ENCODE results near the gene C10orf90.

Gene C10orf90

GRCh38 chr10:126689461-126689994, 19.0 kb upstream of the C10orf90 start:
- H2AFZ ChIP-seq (ENCODE audit: low read length): no peak overlapping the region
- TF ChIP-seq CTCF (IDR thresholded peaks at IDR 0.05; ENCODE audit: low read length) (no peak), EZH2 (IDR thresholded peaks at IDR 0.05; ENCODE audit: borderline replicate concordance, low read length) (no peak)
- no peaks in the 10 kb centered on the region for H3K79me2 ChIP-seq (ENCODE audit: insufficient read depth, low read length)
- no peaks in the 10 kb centered on the region for H3K9me2 ChIP-seq (ENCODE audit: low read depth, low read length)
- H3K36me3 ChIP-seq (ENCODE audit: insufficient read depth, low read length): no peaks in the 10 kb centered on the region
- no peak overlapping the region for H3K27ac ChIP-seq (ENCODE audit: low read depth, low read length, poor library complexity, severe bottlenecking)
- H3K9ac ChIP-seq (ENCODE audit: low read length): no peak overlapping the region
- H4K20me1 ChIP-seq (ENCODE audit: insufficient read depth, low read length): no peaks in the 10 kb centered on the region
- H3K4me3 ChIP-seq (ENCODE audit: low read depth, low read length, poor library complexity, severe bottlenecking): no peak overlapping the region
- no peaks in the 10 kb centered on the region for H3F3A ChIP-seq (ENCODE audit: insufficient read depth, low read length)
- no peaks in the 10 kb centered on the region for H3K9me3 ChIP-seq (ENCODE audit: low read length)
- H3K4me2 ChIP-seq (ENCODE audit: low read length): no peak overlapping the region
- no peaks in the 10 kb centered on the region for H3K4me1 ChIP-seq (ENCODE audit: insufficient read depth, low read length, severe bottlenecking)
- H3K27me3 ChIP-seq (ENCODE audit: insufficient read depth, low read length): no peaks in the 10 kb centered on the region

GRCh38 chr10:126687121-126687606, 16.7 kb upstream of the C10orf90 start:
- Histone ChIP-seq H3K79me2 (ENCODE audit: insufficient read depth, low read length) (no peaks in the 10 kb centered on the region), H3K9me2 (ENCODE audit: low read depth, low read length) (no peaks in the 10 kb centered on the region), H3K4me2 (ENCODE audit: low read length) (no peak overlapping the region), H3K27ac (ENCODE audit: low read depth, low read length, poor library complexity, severe bottlenecking) (no peak overlapping the region), H3K9me3 (ENCODE audit: low read length) (no peaks in the 10 kb centered on the region), H2AFZ (ENCODE audit: low read length) (no peak overlapping the region), H3F3A (ENCODE audit: insufficient read depth, low read length) (no peaks in the 10 kb centered on the region), H3K4me1 (ENCODE audit: insufficient read depth, low read length, severe bottlenecking) (no peaks in the 10 kb centered on the region), H3K27me3 (ENCODE audit: insufficient read depth, low read length) (no peaks in the 10 kb centered on the region), H3K9ac (ENCODE audit: low read length) (no peak overlapping the region), H3K4me3 (ENCODE audit: low read depth, low read length, poor library complexity, severe bottlenecking) (no peak overlapping the region), H3K36me3 (ENCODE audit: insufficient read depth, low read length) (no peaks in the 10 kb centered on the region), H4K20me1 (ENCODE audit: insufficient read depth, low read length) (no peaks in the 10 kb centered on the region)
- TF ChIP-seq CTCF (IDR thresholded peaks at IDR 0.05; ENCODE audit: low read length) (no peak), EZH2 (IDR thresholded peaks at IDR 0.05; ENCODE audit: borderline replicate concordance, low read length) (no peak)

GRCh38 chr10:126686719-126687118, 16.2 kb upstream of the C10orf90 start:
- H3F3A ChIP-seq (ENCODE audit: insufficient read depth, low read length): no peaks in the 10 kb centered on the region
- TF ChIP-seq CTCF (IDR thresholded peaks at IDR 0.05; ENCODE audit: low read length) (no peak), EZH2 (IDR thresholded peaks at IDR 0.05; ENCODE audit: borderline replicate concordance, low read length) (no peak)
- no peaks in the 10 kb centered on the region for H3K9me3 ChIP-seq (ENCODE audit: low read length)
- H3K4me1 ChIP-seq (ENCODE audit: insufficient read depth, low read length, severe bottlenecking): no peaks in the 10 kb centered on the region
- H3K4me2 ChIP-seq (ENCODE audit: low read length): no peak overlapping the region
- H3K79me2 ChIP-seq (ENCODE audit: insufficient read depth, low read length): no peaks in the 10 kb centered on the region
- H2AFZ ChIP-seq (ENCODE audit: low read length): no peak overlapping the region
- no peak overlapping the region for H3K9ac ChIP-seq (ENCODE audit: low read length)
- H3K9me2 ChIP-seq (ENCODE audit: low read depth, low read length): no peaks in the 10 kb centered on the region
- no peaks in the 10 kb centered on the region for H4K20me1 ChIP-seq (ENCODE audit: insufficient read depth, low read length)
- no peak overlapping the region for H3K4me3 ChIP-seq (ENCODE audit: low read depth, low read length, poor library complexity, severe bottlenecking)
- H3K27ac ChIP-seq (ENCODE audit: low read depth, low read length, poor library complexity, severe bottlenecking): no peak overlapping the region
- no peaks in the 10 kb centered on the region for H3K36me3 ChIP-seq (ENCODE audit: insufficient read depth, low read length)
- no peaks in the 10 kb centered on the region for H3K27me3 ChIP-seq (ENCODE audit: insufficient read depth, low read length)
